Occipital lobe (tissue), 2 donors: ENCODE results near the gene AGMAT. TPM values are rescaled to one million over a fixed set of nuclear protein-coding genes. Genes with fewer than 3 reads are reported as not detected.

Experiments
- DNase-seq: peaks from one replicate; lab custom pipeline; 2025; lab: John Stamatoyannopoulos, UW
- total RNA-seq: library from RNA; depleted of rRNA; stranded (reverse); fragments of >200 nt; gene quantifications from one replicate; pipeline ENCODE4 v1.2.3, GENCODE V29; 2014

Gene AGMAT
- total RNA-seq, 1 donor from 2014 or later: 0.47 TPM

GRCh38 chr1:15568387-15569073 lies 16.3 kb downstream of the AGMAT start:
- DNase-seq: no peak

- no peak for DNase-seq
Measured at GRCh38 chr1:15559189-15559810, 25.6 kb downstream of the AGMAT start.

GRCh38 chr1:15558516-15558915 lies 26.3 kb downstream of the AGMAT start:
- DNase-seq: no peak

- no peak for DNase-seq
Measured at GRCh38 chr1:15557594-15557993, 27.3 kb downstream of the AGMAT start.

GRCh38 chr1:15557008-15557407 lies 27.8 kb downstream of the AGMAT start:
- DNase-seq: no peak

- no peak for DNase-seq
Measured at GRCh38 chr1:15550573-15550972, 34.3 kb downstream of the AGMAT start.

- no peak for DNase-seq
Measured at GRCh38 chr1:15546641-15547040, 38.2 kb downstream of the AGMAT start.

GRCh38 chr1:15543589-15544568 lies 41.0 kb downstream of the AGMAT start:
- peak; percentile 39 for DNase-seq

- no peak for DNase-seq
Measured at GRCh38 chr1:15543251-15543588, 41.6 kb downstream of the AGMAT start.

- DNase-seq: no peak
Measured at GRCh38 chr1:15542388-15543250, 42.2 kb downstream of the AGMAT start.

GRCh38 chr1:15541231-15541792 lies 43.5 kb downstream of the AGMAT start:
- DNase-seq: no peak

- DNase-seq: no peak
Measured at GRCh38 chr1:15540186-15540585, 44.7 kb downstream of the AGMAT start.

- DNase-seq: no peak
Measured at GRCh38 chr1:15538771-15539170, 46.1 kb downstream of the AGMAT start.

- DNase-seq: no peak
Measured at GRCh38 chr1:15531682-15532081, 53.2 kb downstream of the AGMAT start.

- no peak for DNase-seq
Measured at GRCh38 chr1:15531003-15531402, 53.8 kb downstream of the AGMAT start.

- DNase-seq: peak; percentile 98
Measured at GRCh38 chr1:15526490-15527339, 58.1 kb downstream of the AGMAT start, which contains the start of gene DNAJC16. DNAJC16 (plus strand) TSS chr1:15526848; CDS start chr1:15529106, 2,258 bp downstream.

GRCh38 chr1:15526021-15526489 lies 58.8 kb downstream of the AGMAT start:
- no peak for DNase-seq

- no peak for DNase-seq
Measured at GRCh38 chr1:15525050-15526020, 59.5 kb downstream of the AGMAT start.
